Activated T-cell treated with anti-CD3 and anti-CD28 coated beads, Interleukin-2, amount 50 U/mL, for 24 hours (primary cell): ENCODE data around the gene MRPS5.
A peak's percentile ranks its signal among the peaks of the same experiment; 100 is the strongest.
"Not testable (repeated sequence)": the region's sequence is repeated elsewhere in the genome, so short reads cannot be mapped to it uniquely, and the experiment has no call there.

Experiments used
- DNase-seq: peaks from one replicate; pipeline ENCODE4 v3.0.0-alpha.2; 2020
- H3K27ac Mint-ChIP-seq: 2 replicates; pipeline ENCODE4 v1.8.0; 2020; ENCODE audit warnings: mild to moderate bottlenecking, mixed read lengths
- H3K27me3 Mint-ChIP-seq: 2 replicates; pipeline ENCODE4 v1.8.0; 2020; ENCODE audit warnings: mixed read lengths
- H3K36me3 Mint-ChIP-seq: 2 replicates; pipeline ENCODE4 v1.8.0; 2020; ENCODE audit warnings: low read depth, mixed read lengths
- H3K4me1 Mint-ChIP-seq: 2 replicates; pipeline ENCODE4 v1.8.0; 2020; ENCODE audit warnings: low read depth, mixed read lengths
- H3K4me3 Mint-ChIP-seq: 2 replicates; pipeline ENCODE4 v1.8.0; 2020; ENCODE audit warnings: mild to moderate bottlenecking, moderate library complexity, mixed read lengths
- H3K9me3 Mint-ChIP-seq: 2 replicates; pipeline ENCODE4 v1.8.0; 2020; ENCODE audit warnings: mixed read lengths

Gene MRPS5

DNA sequence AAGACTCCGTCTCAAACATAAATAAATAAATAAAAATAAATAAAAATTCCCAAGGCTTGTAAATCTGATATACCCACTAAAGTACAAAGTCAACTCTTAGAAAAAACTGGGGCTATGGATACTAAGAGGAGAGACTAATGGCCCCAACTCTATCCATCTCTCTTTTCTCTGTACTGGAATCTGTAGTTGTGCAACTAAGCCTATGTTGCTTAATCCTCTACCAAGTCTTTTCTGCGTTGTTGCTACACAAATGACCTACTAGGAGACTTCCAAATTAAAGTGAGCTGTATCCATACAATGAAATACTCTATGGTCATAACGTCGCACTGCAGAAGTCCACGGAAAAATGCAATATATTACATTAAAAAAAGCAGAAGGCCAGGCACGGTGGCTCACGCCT, 8.1 kb downstream of the MRPS5 start:
- Mint-ChIP-seq H3K4me1 (peaks cover 30% of the 10 kb centered on the region), H3K9me3 (no peaks in the 10 kb centered on the region), H3K4me3 (no peak overlapping the region), H3K27ac (no peak overlapping the region), H3K36me3 (peaks cover 78% of the 10 kb centered on the region), H3K27me3 (no peaks in the 10 kb centered on the region)
- DNase-seq = no peak

DNA sequence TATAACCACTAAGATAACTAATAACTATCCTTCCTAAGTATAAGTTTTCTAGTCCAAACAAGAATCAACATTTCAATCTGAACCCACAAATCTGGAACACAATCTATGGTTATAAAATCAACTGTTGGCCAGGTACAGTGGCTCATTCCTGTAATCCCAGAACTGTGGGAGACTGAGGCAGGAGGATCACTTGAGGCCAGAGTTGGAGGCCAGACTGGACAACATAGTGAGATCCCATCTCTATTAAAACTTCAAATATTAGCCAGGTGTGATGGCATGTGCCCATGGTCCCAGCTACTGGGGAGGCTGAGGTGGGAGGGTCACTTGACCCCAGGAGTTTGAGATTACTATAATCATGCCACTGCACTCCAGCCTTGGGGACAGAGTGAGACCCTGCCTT, 11.2 kb downstream of the MRPS5 start:
- H3K27me3 Mint-ChIP-seq = no peaks in the 10 kb centered on the region
- no peaks in the 10 kb centered on the region for H3K9me3 Mint-ChIP-seq
- peaks cover 10% of the 10 kb centered on the region for H3K4me1 Mint-ChIP-seq
- peak overlapping the region; percentile 11 for H3K27ac Mint-ChIP-seq
- H3K36me3 Mint-ChIP-seq = peaks cover 83% of the 10 kb centered on the region
- H3K4me3 Mint-ChIP-seq = no peak overlapping the region
- no peak for DNase-seq

DNA sequence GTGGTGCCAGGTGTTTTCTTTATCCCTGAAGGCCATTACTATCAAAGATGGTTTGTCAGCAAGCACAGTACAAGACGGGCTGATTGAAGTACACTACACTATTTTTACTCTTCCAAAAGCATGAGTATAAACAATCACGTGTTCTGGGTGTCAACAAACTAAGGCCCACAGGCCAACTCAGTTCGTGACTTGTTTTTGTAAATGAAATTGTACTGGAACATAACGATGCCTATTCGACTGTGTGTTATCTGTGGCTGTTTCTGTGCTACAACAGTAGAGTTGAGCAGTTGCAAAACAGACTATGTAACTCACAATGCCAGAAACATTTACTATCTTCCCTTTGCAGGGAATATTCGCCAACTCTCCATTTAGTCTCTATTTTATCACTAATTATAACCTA, 12.3 kb downstream of the MRPS5 start:
- Mint-ChIP-seq H3K4me1 (peaks cover 2% of the 10 kb centered on the region), H3K9me3 (no peaks in the 10 kb centered on the region), H3K36me3 (peaks cover 83% of the 10 kb centered on the region), H3K27me3 (no peaks in the 10 kb centered on the region), H3K4me3 (no peak overlapping the region), H3K27ac (no peak overlapping the region)
- DNase-seq = no peak

DNA sequence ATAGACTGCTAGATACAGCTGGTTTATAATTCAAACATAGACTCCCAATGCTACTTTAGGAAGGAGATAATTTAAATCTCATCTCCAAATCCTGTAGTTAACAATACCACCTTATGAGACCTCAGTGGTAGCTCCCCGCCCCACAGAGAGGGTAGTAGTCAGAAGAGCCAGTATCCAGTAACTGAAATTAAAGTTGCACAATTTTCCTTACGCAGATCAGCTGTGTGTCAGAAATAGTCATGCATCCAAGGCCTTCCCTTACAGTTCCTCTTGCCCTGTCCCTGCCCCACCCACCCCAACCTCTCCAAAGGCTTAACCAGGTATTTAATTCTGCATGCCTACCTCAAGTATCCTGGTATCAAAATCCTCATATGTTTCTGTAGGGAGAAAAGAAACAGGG, 15.5 kb downstream of the MRPS5 start:
- Mint-ChIP-seq H3K4me3 (no peak overlapping the region), H3K27me3 (no peaks in the 10 kb centered on the region), H3K4me1 (no peaks in the 10 kb centered on the region), H3K27ac (no peak overlapping the region), H3K36me3 (peaks cover 88% of the 10 kb centered on the region), H3K9me3 (no peaks in the 10 kb centered on the region)
- DNase-seq = no peak

DNA sequence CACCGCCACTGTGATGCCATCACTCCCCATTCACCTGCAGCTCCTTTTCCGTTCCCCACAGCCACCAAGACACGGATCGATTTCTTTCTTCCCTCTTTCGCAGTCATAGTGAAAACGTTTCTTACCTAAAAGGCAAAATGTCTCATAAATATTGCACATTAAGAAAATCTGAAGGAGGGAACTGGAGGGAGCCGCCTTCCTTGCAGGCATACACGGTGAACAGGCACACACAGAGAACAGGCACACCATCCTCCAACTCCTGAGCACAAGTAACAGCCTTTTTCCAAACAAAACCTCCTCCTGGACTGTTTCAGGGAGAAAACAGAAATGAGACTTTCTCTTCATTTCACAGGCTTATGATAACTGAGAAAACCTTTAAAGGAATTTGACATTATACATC, 17.0 kb downstream of the MRPS5 start:
- Mint-ChIP-seq H3K4me3 (no peak overlapping the region), H3K4me1 (peaks cover 2% of the 10 kb centered on the region), H3K36me3 (peaks cover 90% of the 10 kb centered on the region), H3K9me3 (no peaks in the 10 kb centered on the region), H3K27ac (peak overlapping the region; percentile 0), H3K27me3 (no peaks in the 10 kb centered on the region)
- no peak for DNase-seq

DNA sequence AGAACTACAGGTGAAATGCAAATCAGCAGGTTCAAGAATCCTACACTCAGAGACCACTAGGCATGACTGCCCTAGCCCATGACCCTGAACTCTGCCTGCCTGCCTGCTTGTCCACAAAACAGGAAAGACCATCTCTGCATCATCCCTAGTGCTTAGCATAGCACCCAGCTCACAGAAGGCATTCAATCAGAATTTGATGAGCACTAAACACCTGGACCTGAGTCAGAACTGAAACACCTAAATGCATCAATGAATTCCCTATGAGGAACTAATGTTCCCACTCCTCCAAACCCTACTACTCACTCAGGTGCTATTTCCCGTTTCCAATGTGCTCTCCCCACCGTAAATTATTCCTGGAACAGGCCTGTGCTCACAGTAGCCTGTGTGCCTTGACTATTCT, 21.7 kb downstream of the MRPS5 start:
- H3K36me3 Mint-ChIP-seq = peaks cover 91% of the 10 kb centered on the region
- no peak for DNase-seq
- H3K27me3 Mint-ChIP-seq = no peaks in the 10 kb centered on the region
- H3K4me1 Mint-ChIP-seq = peaks cover 25% of the 10 kb centered on the region
- H3K27ac Mint-ChIP-seq = peak overlapping the region; percentile 26
- H3K4me3 Mint-ChIP-seq = no peak overlapping the region
- H3K9me3 Mint-ChIP-seq = no peaks in the 10 kb centered on the region

DNA sequence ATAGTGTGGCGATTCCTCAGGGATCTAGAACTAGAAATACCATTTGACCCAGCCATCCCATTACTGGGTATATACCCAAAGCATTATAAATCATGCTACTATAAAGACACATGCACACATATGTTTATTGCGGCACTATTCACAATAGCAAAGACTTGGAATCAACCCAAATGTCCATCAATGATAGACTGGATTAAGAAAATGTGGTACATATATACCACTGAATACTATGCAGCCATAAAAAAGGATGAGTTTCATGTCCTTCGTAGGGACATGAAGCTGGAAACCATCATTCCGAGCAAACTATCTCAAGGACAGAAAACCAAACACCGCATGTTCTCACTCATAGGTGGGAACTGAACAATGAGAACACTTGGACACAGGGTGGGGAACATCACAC, 23.3 kb downstream of the MRPS5 start:
- peaks cover 28% of the 10 kb centered on the region for H3K4me1 Mint-ChIP-seq
- DNase-seq, H3K4me3 Mint-ChIP-seq, H3K27ac Mint-ChIP-seq, H3K9me3 Mint-ChIP-seq, H3K27me3 Mint-ChIP-seq: not testable (repeated sequence)
- H3K36me3 Mint-ChIP-seq = peaks cover 97% of the 10 kb centered on the region

DNA sequence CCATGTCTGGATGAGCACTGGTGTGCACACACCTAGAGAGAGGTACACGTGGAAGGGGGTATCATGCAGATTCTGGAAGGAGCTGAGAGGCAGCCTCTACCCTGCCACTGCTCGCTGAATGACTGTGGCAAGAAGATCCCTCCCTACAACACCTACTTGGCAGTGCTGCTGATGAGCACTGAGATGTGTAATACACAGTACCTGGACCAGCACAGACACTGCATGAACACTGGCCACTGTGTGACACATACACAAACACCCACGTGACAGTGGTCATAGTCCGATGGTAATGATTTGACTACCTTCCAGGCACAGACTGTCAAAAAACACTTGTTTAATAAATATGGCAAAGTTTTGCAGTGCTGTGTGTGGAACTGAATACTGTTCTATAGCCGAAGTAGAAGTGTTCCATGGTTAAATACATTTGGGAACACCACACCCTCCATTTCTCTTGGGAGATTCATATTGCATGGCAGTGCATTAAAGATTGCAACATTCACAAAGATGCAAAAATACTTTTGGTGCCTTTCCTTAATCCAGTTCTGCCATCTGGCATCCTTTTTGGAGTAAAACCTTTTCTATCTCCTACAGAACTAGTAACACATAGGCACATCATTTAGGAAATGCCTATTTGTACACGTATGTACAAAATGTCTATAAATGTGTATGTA, 29.6 kb downstream of the MRPS5 start:
- Mint-ChIP-seq H3K4me3 (no peak overlapping the region), H3K36me3 (peaks cover 95% of the 10 kb centered on the region), H3K27ac (no peak overlapping the region), H3K4me1 (peaks cover 20% of the 10 kb centered on the region), H3K27me3 (no peaks in the 10 kb centered on the region), H3K9me3 (no peaks in the 10 kb centered on the region)
- DNase-seq = no peak

DNA sequence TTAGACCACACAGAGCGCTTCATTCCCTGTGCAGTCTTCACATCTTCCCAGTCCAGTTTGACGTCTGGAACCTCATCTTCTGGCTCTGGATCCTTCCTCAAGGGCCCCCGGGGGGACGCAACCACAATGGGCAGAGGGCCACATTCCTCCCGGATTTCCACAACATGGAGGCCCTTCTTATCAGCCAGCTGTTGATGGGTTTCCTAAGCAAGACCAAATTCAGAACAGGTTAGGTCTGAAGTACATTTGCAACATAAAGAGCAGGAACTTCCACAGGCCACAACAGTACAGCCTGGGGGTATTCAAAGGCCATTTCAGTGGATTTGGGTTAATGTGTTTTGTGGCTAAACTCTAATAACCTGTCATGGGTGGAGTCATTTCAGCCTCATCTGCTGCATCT, 34.2 kb downstream of the MRPS5 start:
- no peaks in the 10 kb centered on the region for H3K9me3 Mint-ChIP-seq
- H3K27me3 Mint-ChIP-seq = no peaks in the 10 kb centered on the region
- no peak for DNase-seq
- no peak overlapping the region for H3K27ac Mint-ChIP-seq
- H3K36me3 Mint-ChIP-seq = peaks cover 77% of the 10 kb centered on the region
- no peak overlapping the region for H3K4me3 Mint-ChIP-seq
- H3K4me1 Mint-ChIP-seq = no peaks in the 10 kb centered on the region

DNA sequence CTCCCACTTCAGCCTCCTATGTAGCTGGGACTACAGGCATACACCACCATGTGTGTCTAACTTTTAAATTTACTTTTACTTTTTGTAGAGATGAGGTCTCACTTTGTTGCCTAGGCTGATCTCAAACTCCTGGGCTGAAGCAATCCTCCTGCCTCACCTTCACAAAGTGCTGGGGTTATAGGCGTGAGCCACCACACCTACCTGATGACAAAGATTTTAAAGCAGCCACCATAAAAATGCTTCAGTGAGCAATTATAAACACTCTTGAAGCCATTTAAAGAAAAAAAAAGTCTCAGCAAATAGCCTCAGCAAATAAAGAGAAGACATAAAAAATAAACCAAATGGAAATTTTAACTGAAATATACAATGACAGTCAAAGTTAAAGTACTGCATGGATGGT, 35.6 kb downstream of the MRPS5 start:
- H3K36me3 Mint-ChIP-seq = peaks cover 63% of the 10 kb centered on the region
- H3K27me3 Mint-ChIP-seq = no peaks in the 10 kb centered on the region
- H3K4me3 Mint-ChIP-seq = no peak overlapping the region
- H3K9me3 Mint-ChIP-seq = no peaks in the 10 kb centered on the region
- DNase-seq = no peak
- H3K27ac Mint-ChIP-seq = no peak overlapping the region
- H3K4me1 Mint-ChIP-seq = no peaks in the 10 kb centered on the region

DNA sequence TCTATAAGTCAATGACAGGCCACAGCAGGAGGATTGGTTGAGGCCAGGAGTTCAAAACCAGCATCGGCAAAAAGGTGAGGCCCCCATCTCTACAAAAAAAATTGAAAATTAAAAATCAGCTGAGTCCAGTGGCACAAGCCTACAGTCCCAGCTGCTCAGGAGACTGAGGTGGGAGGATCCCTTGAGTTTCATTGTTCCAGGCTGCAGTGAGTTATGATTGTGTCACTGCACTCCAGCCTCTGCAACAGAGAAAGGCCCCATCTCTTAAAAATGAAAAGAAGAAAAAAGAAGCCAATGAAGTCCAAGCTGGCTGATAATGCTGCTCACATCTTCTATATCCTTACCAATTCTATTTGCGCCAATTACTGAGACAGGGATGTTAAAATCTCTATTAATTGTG, 39.1 kb downstream of the MRPS5 start:
- Mint-ChIP-seq H3K4me1 (peaks cover 26% of the 10 kb centered on the region), H3K9me3 (no peaks in the 10 kb centered on the region), H3K4me3 (no peak overlapping the region), H3K27ac (no peak overlapping the region), H3K27me3 (no peaks in the 10 kb centered on the region), H3K36me3 (peaks cover 31% of the 10 kb centered on the region)
- DNase-seq = no peak

DNA sequence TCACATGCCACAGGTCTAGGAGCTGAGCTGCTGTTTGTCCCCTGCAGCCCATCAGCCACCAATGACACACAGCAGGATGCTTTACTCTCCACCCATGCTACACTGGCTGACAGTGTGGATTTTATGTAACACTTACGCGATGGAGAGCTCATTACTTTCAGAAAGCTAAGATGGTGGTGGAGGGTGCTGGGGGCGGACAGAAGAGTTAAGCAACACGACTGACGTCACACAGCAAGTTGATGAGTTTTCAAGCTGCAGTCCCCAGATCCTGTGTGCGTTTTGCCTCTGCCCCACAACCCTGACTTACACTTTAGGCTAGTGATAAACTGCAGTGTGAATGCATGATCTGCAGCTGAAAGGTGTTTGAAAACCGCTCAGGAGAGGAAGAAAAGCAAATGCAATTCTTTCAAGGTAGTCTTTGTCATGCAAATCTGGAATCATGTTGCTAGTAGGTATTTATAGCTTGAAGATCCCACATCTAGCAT, 42.4 kb downstream of the MRPS5 start:
- H3K36me3 Mint-ChIP-seq = peaks cover 3% of the 10 kb centered on the region
- H3K27me3 Mint-ChIP-seq = no peaks in the 10 kb centered on the region
- H3K27ac Mint-ChIP-seq = peak overlapping the region; percentile 14
- DNase-seq = no peak
- H3K4me3 Mint-ChIP-seq = no peak overlapping the region
- H3K4me1 Mint-ChIP-seq = peaks cover 55% of the 10 kb centered on the region
- H3K9me3 Mint-ChIP-seq = no peaks in the 10 kb centered on the region

DNA sequence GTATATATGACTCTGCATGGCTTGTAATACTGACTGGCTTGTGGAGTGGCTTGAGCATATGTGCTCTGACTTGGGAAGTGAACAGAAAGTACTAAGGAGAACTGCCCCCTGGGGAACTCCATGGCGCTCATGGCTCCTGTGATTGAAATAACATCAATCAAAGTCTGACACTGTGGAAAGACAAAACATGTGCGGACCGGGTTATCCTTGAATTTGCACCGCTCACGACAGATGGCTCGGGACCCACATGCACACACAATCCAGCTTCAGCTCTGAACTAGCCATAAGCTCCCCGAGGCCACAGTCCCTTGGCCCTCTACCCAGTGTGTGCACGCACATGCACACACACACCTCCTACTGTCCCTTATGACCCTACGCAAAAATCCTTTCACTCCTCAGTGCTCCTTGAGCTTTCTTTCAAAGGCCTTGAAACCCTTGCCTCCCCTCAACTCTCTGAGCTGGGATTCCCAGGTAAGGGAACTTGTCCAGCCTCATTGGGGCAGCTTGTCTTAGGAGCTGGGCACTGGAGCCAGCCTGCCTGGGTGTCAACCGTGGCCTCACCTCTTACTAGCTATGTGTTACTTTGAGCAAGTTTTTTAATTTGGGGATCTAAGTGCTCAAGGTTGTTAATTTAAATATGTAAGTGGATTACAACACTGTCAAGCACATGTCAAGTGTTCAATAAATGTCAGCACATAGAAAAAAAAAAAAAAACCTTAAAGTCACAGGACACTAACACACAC, 43.6 kb downstream of the MRPS5 start:
- H3K36me3 Mint-ChIP-seq = no peaks in the 10 kb centered on the region
- H3K9me3 Mint-ChIP-seq = no peaks in the 10 kb centered on the region
- H3K27ac Mint-ChIP-seq = no peak overlapping the region
- peaks cover 67% of the 10 kb centered on the region for H3K4me1 Mint-ChIP-seq
- no peaks in the 10 kb centered on the region for H3K27me3 Mint-ChIP-seq
- DNase-seq = no peak
- no peak overlapping the region for H3K4me3 Mint-ChIP-seq

DNA sequence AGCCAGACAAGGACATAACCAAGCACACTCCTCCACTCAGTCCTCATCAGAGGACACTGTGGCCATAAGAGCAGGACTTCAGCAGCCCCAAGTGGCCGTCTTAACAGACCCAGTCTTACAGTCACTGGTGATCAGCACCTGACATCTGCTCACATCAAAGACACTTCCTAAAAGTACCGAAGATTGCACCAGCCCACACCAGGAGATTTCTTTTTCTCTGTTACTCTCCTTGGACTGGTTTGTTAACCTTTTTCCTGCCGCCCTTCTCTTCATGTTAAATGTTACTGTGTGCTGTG, 44.1 kb downstream of the MRPS5 start:
- Mint-ChIP-seq H3K27me3 (no peaks in the 10 kb centered on the region), H3K9me3 (no peaks in the 10 kb centered on the region), H3K4me1 (peaks cover 71% of the 10 kb centered on the region), H3K4me3 (peak overlapping the region; percentile 70), H3K27ac (peak overlapping the region; percentile 32), H3K36me3 (no peaks in the 10 kb centered on the region)
- no peak for DNase-seq

DNA sequence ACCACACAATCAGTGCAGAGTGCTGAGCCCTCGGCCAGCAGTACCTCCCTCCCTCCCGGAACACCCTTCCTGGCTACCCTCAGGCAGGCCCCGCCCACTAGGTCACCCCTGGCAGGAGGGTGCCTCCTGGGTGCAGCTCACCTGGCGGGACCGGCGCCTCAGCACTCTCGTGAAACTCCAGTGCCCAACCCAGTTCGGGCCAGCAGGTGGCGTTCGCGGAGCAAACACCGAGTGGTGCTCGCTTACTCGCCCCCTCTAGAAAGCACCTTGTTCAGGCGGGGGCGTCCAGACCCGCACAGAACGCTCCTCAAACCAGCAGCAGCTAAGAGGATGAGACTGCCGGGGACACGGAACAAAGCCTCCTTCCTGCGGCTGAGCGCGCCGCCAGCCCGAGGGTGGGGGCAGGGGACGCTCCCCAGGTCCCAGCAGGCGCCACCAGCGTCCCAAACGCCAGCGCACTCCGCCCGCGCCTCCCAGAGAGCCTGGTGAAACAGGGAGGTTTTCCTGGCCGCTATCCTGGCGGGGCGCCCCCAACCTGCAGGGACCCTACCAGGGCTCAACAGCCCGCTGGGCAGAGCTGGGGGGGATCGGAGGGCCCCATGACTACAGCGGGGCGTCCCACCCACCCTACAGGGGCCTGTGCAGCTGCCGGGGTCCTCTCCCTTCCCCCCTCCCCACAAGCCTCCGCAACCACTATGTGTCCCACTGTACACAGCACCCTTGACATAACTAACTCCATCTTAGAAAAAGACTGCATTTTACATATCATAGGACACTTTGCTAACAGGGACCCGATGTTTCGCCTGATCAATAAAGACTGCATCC, 44.7 kb downstream of the MRPS5 start:
- Mint-ChIP-seq H3K4me1 (peaks cover 73% of the 10 kb centered on the region), H3K36me3 (no peaks in the 10 kb centered on the region)

More for the DNA sequence above, 44.7 kb downstream of the MRPS5 start:
- Mint-ChIP-seq H3K9me3 (no peaks in the 10 kb centered on the region), H3K27me3 (no peaks in the 10 kb centered on the region), H3K4me3 (peak overlapping the region; percentile 70), H3K27ac (peak overlapping the region; percentile 79)
- peak; percentile 91 for DNase-seq
